Measurements from ENCODE around the gene CNTN1. TPM values are rescaled to one million over a fixed set of nuclear protein-coding genes. Genes with fewer than 3 reads are reported as not detected.
"Not testable (repeated sequence)": the region's sequence is repeated elsewhere in the genome, so short reads cannot be mapped to it uniquely, and the experiment has no call there.

Gene CNTN1
- total RNA-seq, 2 donors from 2014 or later: 0.61 to 3.1 TPM

DNA sequence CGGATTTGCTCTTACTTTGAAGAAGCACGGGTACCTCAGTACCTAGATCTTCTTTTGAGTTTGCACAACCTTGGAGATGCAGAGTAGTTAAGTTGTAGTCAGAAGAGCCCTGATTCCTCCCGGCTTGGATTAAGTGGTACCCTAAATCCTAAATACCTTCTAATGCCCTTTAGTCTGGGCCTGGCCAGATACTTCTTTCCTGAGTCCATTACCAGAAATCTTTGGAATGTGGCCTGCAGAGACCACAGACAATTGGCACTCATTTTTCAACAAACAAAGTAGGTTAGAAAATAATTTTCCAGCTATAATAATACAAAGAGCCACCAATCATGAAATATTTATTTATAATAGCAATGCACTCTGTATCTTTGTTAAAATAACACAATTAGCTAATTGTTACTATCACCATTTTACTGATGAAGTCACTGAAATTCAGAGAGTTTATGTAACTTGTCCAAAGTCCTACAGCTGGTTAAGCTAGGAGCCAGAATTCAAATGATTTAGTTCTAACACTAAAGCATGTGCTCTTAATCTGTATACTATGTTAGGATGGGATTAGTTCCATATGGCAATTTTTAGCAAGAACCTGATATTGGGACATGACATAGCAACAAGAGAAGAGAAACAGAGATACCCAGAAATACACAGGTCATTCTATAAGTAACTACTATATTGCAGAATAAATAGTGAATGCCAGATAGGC lies 363.8 kb downstream of the CNTN1 start:
- no peak for DNase-seq
- intact Hi-C loops (cut with DNase I, micrococcal nuclease): no loop called here
- ATAC-seq: no peak

DNA sequence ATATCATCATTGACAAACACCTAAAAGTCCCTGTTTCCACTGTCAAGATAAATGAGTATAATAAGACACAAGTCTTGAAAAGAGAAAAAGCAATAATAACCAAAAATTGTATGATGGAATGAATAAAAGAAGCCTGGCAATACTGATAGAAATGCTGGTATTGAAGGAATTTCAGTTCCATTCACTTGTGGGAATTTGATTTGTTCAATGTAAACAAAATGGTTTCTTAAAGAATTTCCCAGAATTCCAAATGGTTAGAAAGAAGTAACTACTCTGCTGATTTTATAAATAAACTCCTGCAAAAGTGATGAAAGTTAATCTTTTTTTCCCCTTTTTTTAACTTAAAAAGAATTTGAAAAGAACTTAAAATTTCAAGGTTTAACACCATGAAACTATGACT lies 366.0 kb downstream of the CNTN1 start:
- ATAC-seq (no peak), DNase-seq (no peak)
- intact Hi-C loops (cut with DNase I, micrococcal nuclease): no loop called here

DNA sequence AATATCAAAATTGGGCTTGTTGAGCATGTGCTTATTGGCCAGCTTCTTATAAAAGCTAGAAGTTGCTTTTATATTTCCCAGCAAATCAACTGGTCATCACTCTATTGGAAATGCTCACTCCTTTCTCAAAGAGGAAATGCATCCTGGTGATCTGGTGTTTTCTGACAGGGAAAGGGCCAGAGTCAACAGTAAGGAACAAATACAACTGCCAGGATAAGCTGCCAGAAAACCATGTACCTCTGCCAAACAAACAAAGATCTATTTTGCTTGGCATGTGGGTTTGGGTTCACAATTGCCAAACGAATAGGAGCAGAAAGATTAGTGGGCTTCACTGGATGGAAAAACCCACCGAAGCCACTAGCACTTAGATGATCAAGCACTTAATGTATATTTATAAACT lies 369.0 kb downstream of the CNTN1 start:
- ATAC-seq (no peak), DNase-seq (no peak)
- intact Hi-C loops (cut with DNase I, micrococcal nuclease): no loop called here

DNA sequence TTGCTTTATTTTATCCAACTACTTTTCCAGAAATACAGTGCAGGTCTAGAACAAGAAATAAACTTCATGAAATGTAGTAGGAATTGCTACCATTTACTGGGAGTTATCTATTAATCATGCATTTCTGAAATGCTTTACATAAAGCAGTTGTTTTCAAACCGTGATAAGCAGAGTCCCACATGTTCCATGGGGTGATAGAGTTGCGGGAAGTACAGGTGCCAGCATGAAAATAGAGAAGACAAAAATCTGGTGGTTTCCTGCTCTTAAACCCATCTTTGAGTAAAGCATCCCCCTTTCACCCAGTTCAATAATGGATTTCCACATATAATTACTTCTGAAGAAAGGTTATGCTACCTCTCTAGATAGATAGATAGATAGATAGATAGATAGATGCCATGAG lies 372.2 kb downstream of the CNTN1 start:
- DNase-seq (no peak), ATAC-seq (no peak)
- intact Hi-C loops (cut with DNase I, micrococcal nuclease): no loop called here

DNA sequence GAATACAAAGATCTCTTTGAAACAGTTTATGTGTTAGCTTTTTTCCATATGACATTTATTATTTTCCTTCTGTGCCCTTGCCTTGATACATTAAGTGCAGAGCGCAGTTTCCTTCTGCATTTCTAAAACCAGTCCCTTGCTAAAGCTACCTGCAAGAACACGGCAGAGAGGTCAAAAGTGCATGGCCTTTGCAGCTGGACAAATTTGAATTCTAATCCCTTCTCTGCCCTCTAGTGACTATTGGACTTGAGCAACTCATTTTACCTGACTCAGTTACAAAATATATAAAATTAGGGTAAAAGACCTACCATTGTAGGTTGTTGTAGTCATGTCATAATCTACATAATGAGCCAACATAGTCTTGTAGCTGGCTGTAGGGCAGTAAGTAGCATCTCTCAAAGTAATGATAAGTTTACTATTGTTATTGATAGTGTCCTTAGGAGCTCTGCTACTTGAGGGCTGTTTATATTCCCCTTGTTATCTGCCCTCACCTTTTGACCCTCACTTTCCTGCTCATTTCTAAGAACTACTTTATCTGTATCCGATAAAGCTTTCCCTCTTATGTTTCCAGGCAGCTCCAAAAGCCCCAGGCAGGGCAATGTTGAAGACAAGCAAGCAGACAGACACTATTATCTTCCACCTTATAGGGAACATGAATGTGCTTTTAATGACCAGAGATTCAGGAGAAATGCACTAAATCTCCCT lies 375.9 kb downstream of the CNTN1 start:
- intact Hi-C loops (cut with DNase I, micrococcal nuclease): no loop called here
- ATAC-seq (no peak), DNase-seq (no peak)

DNA sequence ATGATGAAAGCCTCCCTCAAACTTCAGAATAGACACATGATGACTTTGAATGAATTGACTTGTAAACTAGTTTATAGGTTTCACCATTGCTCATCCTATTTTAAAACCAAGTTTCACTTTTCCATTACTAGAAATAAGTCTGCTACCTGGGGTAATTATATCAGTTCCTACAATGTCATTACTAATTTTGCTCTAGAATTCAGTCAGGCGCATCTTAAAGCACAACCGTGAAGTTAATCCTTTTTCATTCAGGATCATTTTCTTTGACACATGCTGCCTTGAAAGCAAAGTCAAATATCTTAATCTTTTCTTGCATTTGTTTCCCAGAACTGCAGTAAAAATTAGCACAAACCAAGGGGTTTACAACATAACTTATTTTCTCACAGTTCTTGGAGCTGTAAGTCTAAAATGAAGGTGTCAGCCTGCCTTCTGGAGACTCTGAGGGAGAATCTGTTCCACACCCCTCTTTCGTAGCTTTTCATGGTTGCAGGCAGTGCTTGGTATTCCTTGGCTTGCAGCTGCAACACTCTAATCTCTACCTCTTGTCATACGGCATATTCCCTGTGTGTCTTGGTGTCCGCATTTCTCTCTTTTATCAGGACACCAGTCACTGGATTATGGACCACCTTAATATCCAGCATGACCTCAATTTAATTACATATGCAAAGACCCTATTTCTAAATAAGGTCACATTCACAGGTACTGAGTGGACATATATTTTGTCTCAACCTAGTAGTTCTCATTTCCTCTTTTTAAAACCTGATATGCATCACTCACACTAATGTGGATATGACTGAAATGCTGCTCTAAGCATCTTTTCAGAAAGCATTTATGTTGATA lies 381.6 kb downstream of the CNTN1 start:
- intact Hi-C loops (cut with DNase I, micrococcal nuclease): no loop called here
- no peak for ATAC-seq

DNA sequence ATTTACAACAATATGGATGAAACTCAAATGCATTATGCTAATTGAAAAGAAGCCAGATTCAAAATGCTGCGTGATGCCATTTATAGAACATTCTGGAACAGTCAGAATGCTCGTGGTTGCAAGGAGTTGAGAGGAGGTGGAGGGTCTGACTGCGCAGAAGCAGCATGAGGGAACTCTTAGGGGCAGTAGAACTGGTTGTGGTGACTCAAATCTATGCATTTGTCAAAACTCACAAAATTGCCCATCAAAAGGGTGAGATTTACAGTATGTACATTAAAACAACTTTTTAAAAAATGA lies 382.2 kb downstream of the CNTN1 start:
- DNase-seq (no peak), ATAC-seq (no peak)
- intact Hi-C loops (cut with DNase I, micrococcal nuclease): no loop called here

More for the DNA sequence above, 381.6 kb downstream of the CNTN1 start:
- DNase-seq: no peak

DNA sequence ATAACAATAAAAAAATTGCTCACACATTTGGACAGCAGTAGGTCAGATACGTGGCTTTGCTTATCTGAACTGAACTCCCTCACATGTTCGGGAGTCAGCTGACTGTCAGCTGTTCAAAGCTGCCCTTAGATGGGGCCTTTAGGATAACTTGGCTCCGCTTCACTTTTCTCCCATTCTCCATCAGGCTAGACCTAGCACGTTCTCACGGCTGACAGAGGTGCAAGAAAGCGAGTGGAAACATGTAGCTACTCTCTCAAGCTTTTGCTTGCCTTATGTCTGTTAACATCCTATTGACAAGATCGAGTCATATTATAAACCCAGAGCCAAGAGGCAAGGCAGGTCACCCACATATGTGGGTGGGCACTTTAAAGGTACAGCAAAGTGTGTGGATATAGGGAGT lies 383.9 kb downstream of the CNTN1 start:
- DNase-seq (no peak), ATAC-seq (no peak)
- intact Hi-C loops (cut with DNase I, micrococcal nuclease): no loop called here

DNA sequence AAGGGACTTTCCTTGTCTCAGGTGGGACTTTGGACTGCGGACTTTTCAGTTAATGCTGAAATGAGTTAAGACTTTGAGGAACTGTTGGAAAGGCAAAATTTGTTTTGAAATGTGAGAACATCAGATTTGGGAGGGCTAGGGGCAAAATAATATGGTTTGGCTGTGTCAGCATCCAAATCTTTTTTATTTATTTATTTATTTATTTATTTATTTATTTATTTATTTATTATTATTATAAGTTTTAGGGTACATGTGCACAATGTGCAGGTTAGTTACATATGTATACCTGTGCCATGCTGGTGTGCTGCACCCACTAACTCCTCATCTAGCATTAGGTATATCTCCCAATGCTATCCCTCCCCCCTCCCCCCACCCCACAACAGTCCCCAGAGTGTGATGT lies 389.0 kb downstream of the CNTN1 start:
- ATAC-seq; DNase-seq; intact Hi-C loops (cut with DNase I, micrococcal nuclease): not testable (repeated sequence)

DNA sequence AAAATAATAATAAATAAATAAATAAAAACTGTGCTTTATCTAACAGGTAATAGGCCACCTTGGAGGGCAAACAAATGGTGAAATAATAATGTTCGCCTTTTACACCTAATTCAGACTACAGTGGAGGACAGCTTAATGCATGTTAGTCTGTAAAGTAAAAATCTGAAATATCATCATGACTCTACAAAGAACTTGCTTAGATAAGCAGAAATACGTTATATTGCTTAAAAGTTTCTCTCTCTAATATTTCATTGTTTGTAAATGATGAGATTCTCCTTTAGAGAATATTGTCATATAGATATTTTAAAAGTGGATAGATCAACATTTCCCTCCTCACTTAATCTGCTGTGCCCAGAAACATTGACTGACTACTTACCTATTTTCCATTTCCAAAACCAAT lies 397.2 kb downstream of the CNTN1 start:
- no peak for ATAC-seq
- intact Hi-C loops (cut with DNase I, micrococcal nuclease): no loop called here

DNA sequence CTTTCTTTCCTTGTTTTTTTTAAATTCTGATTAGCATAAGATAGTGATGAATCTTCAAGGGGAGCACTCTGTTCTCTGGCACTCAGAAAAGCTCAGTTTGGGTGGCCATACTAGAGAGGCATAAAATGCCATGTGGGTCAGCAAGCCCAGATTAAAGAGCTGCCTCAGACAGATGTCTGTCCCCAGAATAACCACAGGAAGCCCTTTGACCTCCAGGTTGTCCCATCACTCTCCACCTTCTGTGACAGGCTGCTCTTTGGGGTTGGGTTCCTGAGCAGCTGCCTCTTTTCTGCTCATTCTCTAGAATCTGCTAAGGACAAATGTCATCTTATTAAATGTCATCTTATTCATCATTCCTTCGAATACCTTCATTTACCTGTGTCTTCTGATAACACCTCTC lies 399.9 kb downstream of the CNTN1 start:
- ATAC-seq: no peak
- intact Hi-C loops (cut with DNase I, micrococcal nuclease): no loop called here

More for the DNA sequence above, 397.2 kb downstream of the CNTN1 start:
- no peak for DNase-seq

DNA sequence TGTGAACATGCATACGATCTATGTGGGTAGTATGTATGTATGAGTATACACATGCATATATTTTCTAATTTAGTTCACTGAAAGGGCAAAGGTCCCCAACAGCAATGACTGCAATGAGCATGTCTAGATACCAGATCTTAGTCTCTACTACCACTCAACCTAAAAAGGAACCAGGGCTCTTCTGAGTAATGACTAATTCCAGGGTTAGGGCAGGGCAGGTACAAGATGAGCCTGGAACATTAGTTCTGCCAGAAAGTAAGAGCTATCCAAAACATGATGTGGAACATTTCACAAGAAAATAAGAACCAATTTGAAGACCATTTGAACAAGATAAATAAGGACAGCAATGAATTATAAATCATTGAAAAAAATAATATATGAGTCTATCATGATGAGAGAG lies 404.6 kb downstream of the CNTN1 start:
- DNase-seq: no peak
- intact Hi-C loops (cut with DNase I, micrococcal nuclease): no loop called here
- ATAC-seq: no peak

More for the DNA sequence above, 399.9 kb downstream of the CNTN1 start:
- DNase-seq: no peak

DNA sequence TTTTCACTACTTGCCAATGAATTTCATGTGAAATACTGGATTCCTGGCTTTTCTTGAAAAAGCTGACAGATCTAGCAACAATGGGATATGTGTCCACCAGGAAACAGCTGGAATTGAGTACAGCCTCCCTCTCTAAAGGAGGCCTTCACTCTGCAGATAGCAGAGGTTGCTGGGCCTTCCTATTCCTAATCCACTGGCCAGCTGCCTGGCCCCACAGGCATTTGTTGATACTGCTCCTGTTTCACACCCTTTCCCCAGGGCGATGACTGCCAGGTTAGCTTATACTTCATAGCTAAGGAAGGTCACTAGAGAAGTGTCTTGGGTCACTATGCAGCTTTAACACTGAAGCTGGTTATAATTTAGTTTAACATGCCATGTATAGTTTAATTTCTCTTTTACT lies 408.3 kb downstream of the CNTN1 start:
- intact Hi-C loops (cut with DNase I, micrococcal nuclease): no loop called here
- no peak for DNase-seq
- no peak for ATAC-seq

DNA sequence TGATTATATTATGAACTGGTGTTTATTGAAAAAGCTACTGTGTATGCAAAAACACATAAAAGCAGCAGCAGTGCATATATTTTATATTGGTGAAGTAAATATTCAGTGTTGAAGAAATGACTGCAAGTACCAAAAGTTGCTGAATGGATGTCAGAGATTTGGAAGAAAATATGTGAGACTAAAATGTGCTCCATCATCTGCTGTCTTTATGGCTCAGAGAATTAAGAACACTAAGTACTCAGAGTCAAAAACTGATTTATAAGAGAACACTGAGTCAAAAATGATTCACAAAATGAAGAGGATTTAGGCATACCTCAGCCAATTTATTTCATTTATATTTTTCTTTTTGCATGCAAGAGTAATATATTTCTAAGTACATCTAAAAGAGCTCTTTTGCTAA lies 409.6 kb downstream of the CNTN1 start:
- ATAC-seq (no peak), DNase-seq (no peak)
- intact Hi-C loops (cut with DNase I, micrococcal nuclease): no loop called here

DNA sequence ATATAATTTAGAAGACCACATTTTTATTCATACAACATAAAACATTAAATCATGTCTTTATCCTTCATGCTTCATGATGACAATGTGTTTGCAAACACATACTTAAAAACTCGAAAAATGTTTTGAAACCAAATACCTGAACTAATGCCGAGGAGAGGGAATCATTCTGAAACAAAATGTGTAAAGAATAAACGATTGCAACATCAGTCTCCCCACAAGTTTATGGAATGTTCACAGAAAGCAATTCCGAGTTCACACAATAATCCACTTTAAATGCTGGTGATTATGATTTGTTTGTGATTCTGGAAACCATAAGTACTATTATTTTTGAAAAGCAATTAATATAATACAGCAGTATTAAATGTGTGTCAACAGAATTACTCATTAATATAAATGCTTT lies 411.4 kb downstream of the CNTN1 start:
- DNase-seq (no peak), ATAC-seq (no peak)
- intact Hi-C loops (cut with DNase I, micrococcal nuclease): no loop called here

DNA sequence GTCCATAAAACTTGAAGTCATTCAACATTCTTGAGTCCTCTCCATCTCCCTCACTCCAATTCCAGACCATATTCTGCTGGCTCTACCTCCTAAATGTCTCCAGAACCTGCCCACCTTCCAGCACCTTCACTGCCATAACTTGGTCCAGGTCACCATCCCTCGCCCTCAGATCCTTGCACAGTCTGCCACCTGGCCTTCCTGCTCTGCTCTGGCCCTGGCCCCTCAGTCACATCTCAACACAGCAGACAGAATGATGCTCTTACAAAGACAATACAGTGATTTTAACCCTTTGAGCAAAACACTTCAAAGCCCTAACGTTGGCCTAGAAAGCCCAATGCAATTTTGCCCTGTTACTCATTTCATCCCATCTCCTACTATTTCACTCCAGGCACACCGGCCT lies 414.1 kb downstream of the CNTN1 start:
- intact Hi-C loops (cut with DNase I, micrococcal nuclease): no loop called here
- ATAC-seq (no peak), DNase-seq (no peak)

DNA sequence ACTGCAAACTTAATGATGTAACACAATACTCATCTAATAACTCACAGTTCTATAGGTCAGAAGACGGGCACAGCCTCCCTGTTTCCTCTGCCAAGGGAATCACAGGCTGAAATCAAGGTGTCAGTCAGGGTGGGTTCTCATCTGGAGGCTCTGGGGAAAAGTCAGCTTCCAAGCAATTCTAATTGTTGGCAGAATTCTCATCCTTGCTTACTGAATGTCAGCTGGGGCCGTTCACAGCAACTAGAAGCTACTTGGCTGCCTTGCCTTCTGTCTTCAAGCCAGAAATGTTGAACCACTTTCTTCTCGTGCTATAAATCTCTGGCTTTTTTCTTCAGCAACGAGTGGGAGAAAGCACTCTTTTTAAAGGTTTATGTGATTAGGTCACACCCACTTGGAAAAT lies 415.8 kb downstream of the CNTN1 start:
- intact Hi-C loops (cut with DNase I, micrococcal nuclease): no loop called here
- ATAC-seq (no peak), DNase-seq (peak in 1 of 2 donors; percentile 7)

DNA sequence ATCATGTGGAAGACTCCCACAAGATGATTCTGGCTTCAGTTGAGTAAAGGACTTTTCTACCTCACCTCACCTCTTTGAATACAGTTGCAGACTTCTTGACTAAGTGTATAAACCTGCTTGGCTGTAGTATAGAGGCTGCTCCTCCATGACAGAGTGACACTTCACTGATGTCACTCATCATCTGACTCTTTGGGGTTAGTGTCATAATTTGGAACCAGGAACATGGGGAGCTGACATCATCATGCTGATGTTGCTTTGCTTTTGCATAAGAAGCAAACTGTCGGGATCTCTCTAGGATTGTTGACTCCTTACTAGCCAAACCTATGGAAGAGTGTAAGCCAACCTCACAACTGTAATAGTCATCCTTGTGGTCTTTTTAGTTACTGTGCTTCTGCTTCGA lies 420.7 kb downstream of the CNTN1 start:
- intact Hi-C loops (cut with DNase I, micrococcal nuclease): no loop called here
- DNase-seq (no peak), ATAC-seq (no peak)

DNA sequence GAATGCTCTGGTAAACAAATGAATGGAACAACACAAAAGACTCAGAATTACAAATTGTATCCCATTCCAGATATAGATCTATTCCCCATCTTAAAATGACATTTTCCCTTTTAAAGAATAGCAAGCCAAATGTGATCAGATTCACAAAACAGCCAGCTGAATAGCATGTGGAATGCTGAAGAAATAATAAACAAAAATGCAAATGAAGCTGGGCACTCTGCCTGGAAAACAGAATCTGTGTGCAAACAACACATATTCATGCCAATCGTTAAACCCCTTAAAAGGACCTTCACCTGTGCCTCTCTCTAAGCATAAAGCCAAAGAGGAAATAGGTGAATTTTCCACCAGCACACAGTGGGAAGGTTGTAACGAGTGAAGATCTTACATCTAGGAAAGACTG lies 428.0 kb downstream of the CNTN1 start:
- DNase-seq: no peak
- no peak for ATAC-seq
- intact Hi-C loops (cut with DNase I, micrococcal nuclease): no loop called here

DNA sequence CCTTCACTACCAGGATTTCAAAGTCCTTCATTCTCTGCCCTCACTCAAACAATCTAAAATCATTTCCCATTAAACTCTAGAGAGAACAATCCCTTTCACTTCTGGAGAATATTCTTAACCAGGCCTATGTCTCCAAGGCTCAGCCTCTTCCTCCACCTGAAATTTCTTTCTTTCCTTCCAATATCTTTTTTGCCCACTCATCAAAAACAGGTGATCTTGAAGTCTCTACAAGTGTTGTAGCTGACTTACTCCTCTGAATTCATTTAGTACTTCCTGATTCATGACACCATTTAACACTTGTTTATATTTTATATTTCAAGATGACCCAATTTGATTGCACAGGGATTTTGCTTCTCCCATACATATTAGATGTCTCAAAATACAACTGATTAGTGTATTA lies 429.1 kb downstream of the CNTN1 start:
- DNase-seq: no peak
- ATAC-seq: no peak
- intact Hi-C loops (cut with DNase I, micrococcal nuclease): no loop called here

Data from left colon (tissue), 2 donors.